Mucosa of rectum (tissue), 2 donors: ENCODE data around the gene EML6.
A peak's percentile ranks its signal among the peaks of the same experiment; 100 is the strongest.
"Not testable (repeated sequence)": the region's sequence is repeated elsewhere in the genome, so short reads cannot be mapped to it uniquely, and the experiment has no call there.

Source experiments
- H3K27ac ChIP-seq, 2 donors: one replicate each; pipeline ENCODE4 v1.7.0; 2013; ENCODE audit warnings: inconsistent platforms in 2 of 2, low read depth in 2 of 2, low read length in 2 of 2
- H3K27me3 ChIP-seq, 2 donors: one replicate each; pipeline ENCODE4 v1.7.0; 2013; ENCODE audit warnings: low read length in 2 of 2; ENCODE audit not compliant: control insufficient read depth in 2 of 2, insufficient read depth in 2 of 2
- H3K36me3 ChIP-seq, 2 donors: one replicate each; pipeline ENCODE4 v1.7.0; 2013; ENCODE audit warnings: low read length in 2 of 2; ENCODE audit not compliant: control insufficient read depth in 2 of 2, insufficient read depth in 2 of 2
- H3K4me1 ChIP-seq, 2 donors: one replicate each; pipeline ENCODE4 v1.7.0; 2013; ENCODE audit warnings: low read length in 2 of 2, mild to moderate bottlenecking in 1 of 2; ENCODE audit not compliant: control insufficient read depth in 2 of 2, insufficient read depth in 2 of 2
- H3K4me3 ChIP-seq, 2 donors: one replicate each; pipeline ENCODE4 v1.7.0; 2013; ENCODE audit warnings: low read length in 2 of 2
- H3K9ac ChIP-seq, 2 donors: one replicate each; pipeline ENCODE4 v1.7.0; 2013; ENCODE audit warnings: low read length in 2 of 2, low read depth in 1 of 2, mild to moderate bottlenecking in 1 of 2
- H3K9me3 ChIP-seq, 2 donors: one replicate each; pipeline ENCODE4 v1.7.0; 2013; ENCODE audit warnings: low read length in 2 of 2; ENCODE audit not compliant: control insufficient read depth in 2 of 2
- donor health status: healthy.
- donor health status: Normal muscosa, but diverticular disease.

EML6 gene

GRCh38 chr2:54866868-54867267 is 143.4 kb downstream of the EML6 start:
- Histone ChIP-seq H3K9me3 (no peaks in the 10 kb centered on the region), H3K27ac (no peak overlapping the region)

DNA sequence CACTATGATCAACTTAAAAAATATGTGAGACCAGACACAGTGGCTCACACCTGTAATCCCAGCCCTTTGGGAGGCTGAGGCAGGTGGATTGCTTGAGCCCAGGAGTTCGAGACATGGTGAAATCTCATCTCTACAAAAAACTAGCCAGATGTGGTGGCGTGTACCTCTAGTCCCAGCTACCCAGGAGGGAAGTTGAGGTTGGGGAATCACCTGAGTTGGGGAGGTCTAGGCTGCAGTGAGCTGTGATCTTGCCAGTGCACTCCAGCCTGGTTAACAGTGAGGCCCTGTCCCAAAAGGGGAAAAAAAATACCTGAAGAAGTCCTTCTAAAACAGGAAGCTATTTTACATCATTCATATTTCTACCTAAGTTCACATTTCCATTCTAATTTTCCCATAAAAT is 144.0 kb downstream of the EML6 start:
- no peaks in the 10 kb centered on the region for H3K27me3 ChIP-seq
- H3K27ac ChIP-seq = no peak overlapping the region
- H3K36me3 ChIP-seq = no peaks in the 10 kb centered on the region
- H3K9ac ChIP-seq = no peak overlapping the region
- H3K4me1 ChIP-seq = peaks cover 2 to 5% of the 10 kb centered on the region in 2 donors
- no peaks in the 10 kb centered on the region for H3K9me3 ChIP-seq
- no peak overlapping the region for H3K4me3 ChIP-seq

More at GRCh38 chr2:54866868-54867267, 143.4 kb downstream of the EML6 start:
- Histone ChIP-seq H3K27me3 (no peaks in the 10 kb centered on the region), H3K4me1 (peaks cover 0 to 3% of the 10 kb centered on the region in 2 donors), H3K36me3 (no peaks in the 10 kb centered on the region), H3K9ac (no peak overlapping the region), H3K4me3 (no peak overlapping the region)

GRCh38 chr2:54871457-54872107 is 148.1 kb downstream of the EML6 start:
- Histone ChIP-seq H3K27me3 (no peaks in the 10 kb centered on the region), H3K9me3 (no peaks in the 10 kb centered on the region)

GRCh38 chr2:54872780-54873179 is 149.3 kb downstream of the EML6 start:
- no peaks in the 10 kb centered on the region for H3K36me3 ChIP-seq
- H3K9me3 ChIP-seq = no peaks in the 10 kb centered on the region
- H3K4me1 ChIP-seq = peaks cover 5 to 13% of the 10 kb centered on the region in 2 donors
- H3K9ac ChIP-seq = no peak overlapping the region
- peak overlapping the region in 1 of 2 donors; percentile 42 for H3K27ac ChIP-seq
- H3K27me3 ChIP-seq = no peaks in the 10 kb centered on the region
- no peak overlapping the region for H3K4me3 ChIP-seq

More at GRCh38 chr2:54871457-54872107, 148.1 kb downstream of the EML6 start:
- Histone ChIP-seq H3K9ac (no peak overlapping the region), H3K27ac (peak overlapping the region in 1 of 2 donors; percentile 4), H3K36me3 (no peaks in the 10 kb centered on the region), H3K4me1 (peaks cover 5 to 13% of the 10 kb centered on the region in 2 donors), H3K4me3 (no peak overlapping the region)

DNA sequence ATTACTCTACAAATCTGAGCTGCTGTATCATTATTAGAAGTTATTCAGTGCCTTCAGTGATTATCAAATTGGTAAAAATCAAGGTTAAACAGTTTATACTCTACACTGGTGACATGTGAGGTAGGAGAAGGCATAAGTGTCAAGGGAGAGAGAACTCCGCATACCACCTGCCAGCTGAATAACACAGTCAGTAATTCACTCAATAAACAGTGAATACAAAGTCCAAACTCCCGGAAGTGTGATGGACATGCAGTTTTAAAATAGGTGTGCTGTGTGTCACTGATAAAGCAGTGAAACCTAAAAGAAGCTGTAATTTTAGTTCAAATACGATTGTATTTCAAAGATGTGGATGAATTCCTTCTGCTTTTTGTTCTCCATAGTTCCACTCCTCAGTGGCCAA is 149.8 kb downstream of the EML6 start:
- H3K9me3 ChIP-seq, H3K27me3 ChIP-seq, H3K36me3 ChIP-seq, H3K9ac ChIP-seq, H3K4me3 ChIP-seq: not testable (repeated sequence)
- H3K4me1 ChIP-seq = peaks cover 5 to 13% of the 10 kb centered on the region in 2 donors
- peak overlapping the region in 1 of 2 donors; percentile 42 for H3K27ac ChIP-seq

DNA sequence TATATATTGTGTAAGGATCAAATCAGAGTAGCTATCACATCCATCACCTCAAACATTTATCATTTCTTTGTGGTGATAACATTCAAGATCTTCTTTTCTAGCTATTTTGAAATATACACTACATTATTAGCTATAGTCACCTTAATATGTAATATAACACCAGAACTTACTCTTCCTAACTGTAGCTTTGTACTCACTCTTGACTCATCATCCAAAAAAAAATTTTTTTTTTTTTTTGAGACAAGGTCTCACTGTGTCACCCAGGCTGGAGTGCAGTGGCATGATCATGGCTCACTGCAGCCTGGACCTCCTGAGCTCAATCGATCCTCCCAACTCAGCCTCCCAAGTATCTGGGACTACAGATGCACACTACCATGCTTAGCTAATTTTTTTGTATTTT is 153.3 kb downstream of the EML6 start:
- H3K4me1 ChIP-seq = peaks cover 5 to 16% of the 10 kb centered on the region in 2 donors
- no peaks in the 10 kb centered on the region for H3K9me3 ChIP-seq
- no peak overlapping the region for H3K9ac ChIP-seq
- H3K27ac ChIP-seq = no peak overlapping the region
- H3K27me3 ChIP-seq = no peaks in the 10 kb centered on the region
- H3K4me3 ChIP-seq = no peak overlapping the region
- H3K36me3 ChIP-seq = no peaks in the 10 kb centered on the region

- no peaks in the 10 kb centered on the region for H3K27me3 ChIP-seq
- H3K27ac ChIP-seq = no peak overlapping the region
- H3K4me3 ChIP-seq = no peak overlapping the region
- H3K9me3 ChIP-seq = no peaks in the 10 kb centered on the region
- no peaks in the 10 kb centered on the region for H3K36me3 ChIP-seq
- H3K9ac ChIP-seq = no peak overlapping the region
- H3K4me1 ChIP-seq = peaks cover 0 to 6% of the 10 kb centered on the region in 2 donors
Observed at GRCh38 chr2:54878182-54878581, 154.7 kb downstream of the EML6 start.

DNA sequence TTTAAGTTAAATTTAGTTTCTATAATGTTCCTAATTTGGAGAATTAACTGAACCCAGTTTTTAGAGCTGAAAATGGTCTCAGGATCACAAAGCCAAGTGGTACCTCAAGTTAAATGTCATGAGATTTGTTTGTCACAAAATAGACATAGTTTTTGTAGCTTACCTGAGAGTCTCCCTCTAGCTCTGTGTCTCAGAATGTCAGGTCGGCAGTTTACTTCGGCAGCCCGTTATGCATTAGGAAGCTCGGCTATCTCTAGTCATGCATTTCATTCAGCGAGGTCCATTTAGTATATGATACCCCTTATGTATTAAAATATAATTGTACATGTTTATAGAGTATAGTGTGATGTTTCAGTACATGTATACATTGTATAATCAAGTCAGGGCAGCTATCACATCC is 155.6 kb downstream of the EML6 start:
- H3K27me3 ChIP-seq = no peaks in the 10 kb centered on the region
- H3K9ac ChIP-seq = no peak overlapping the region
- no peaks in the 10 kb centered on the region for H3K9me3 ChIP-seq
- H3K4me1 ChIP-seq = peaks cover 0 to 6% of the 10 kb centered on the region in 2 donors
- no peak overlapping the region for H3K4me3 ChIP-seq
- no peak overlapping the region for H3K27ac ChIP-seq
- H3K36me3 ChIP-seq = no peaks in the 10 kb centered on the region

- H3K36me3 ChIP-seq = no peaks in the 10 kb centered on the region
- H3K27ac ChIP-seq = no peak overlapping the region
- H3K4me3 ChIP-seq = no peak overlapping the region
- peaks cover 0 to 6% of the 10 kb centered on the region in 2 donors for H3K4me1 ChIP-seq
- no peak overlapping the region for H3K9ac ChIP-seq
- H3K27me3 ChIP-seq = no peaks in the 10 kb centered on the region
- H3K9me3 ChIP-seq = no peaks in the 10 kb centered on the region
Observed at GRCh38 chr2:54879598-54880332, 156.3 kb downstream of the EML6 start.

- H3K9ac ChIP-seq = no peak overlapping the region
- H3K27ac ChIP-seq = no peak overlapping the region
- H3K9me3 ChIP-seq = no peaks in the 10 kb centered on the region
- H3K27me3 ChIP-seq = no peaks in the 10 kb centered on the region
- H3K4me1 ChIP-seq = peaks cover 0 to 6% of the 10 kb centered on the region in 2 donors
- H3K36me3 ChIP-seq = no peaks in the 10 kb centered on the region
- H3K4me3 ChIP-seq = no peak overlapping the region
Observed at GRCh38 chr2:54880428-54880827, 157.0 kb downstream of the EML6 start.
